Astrocyte (in vitro differentiated cells and primary cell): Measurements from ENCODE around the gene PIGZ. TPM values are rescaled to one million over a fixed set of nuclear protein-coding genes. Genes with fewer than 3 reads are reported as not detected.

Experiments used
- DNase-seq: peaks from one replicate; pipeline ENCODE4 v3.0.0-alpha.2; 2010; ENCODE audit warnings: low read depth
- FAIRE-seq: peaks from 2 replicates; lab custom pipeline; 2011; peaks lifted over from hg19 to GRCh38; lab: Jason Lieb, UNC
- H2AFZ ChIP-seq: 2 replicates; pipeline ENCODE4 v1.6.0; 2012; ENCODE audit warnings: low read depth, low read length, inconsistent platforms
- H3K27ac ChIP-seq: 2 replicates; pipeline ENCODE4 v1.5.1; 2011; ENCODE audit warnings: low read depth, low read length, inconsistent platforms
- H3K27me3 ChIP-seq: 2 replicates; pipeline ENCODE4 v1.6.0; 2011; ENCODE audit warnings: low read length, inconsistent platforms; ENCODE audit not compliant: insufficient read depth
- H3K36me3 ChIP-seq: 2 replicates; pipeline ENCODE4 v1.5.1; 2011; ENCODE audit warnings: low read length, inconsistent platforms; ENCODE audit not compliant: insufficient read depth
- H3K4me1 ChIP-seq: 2 replicates; pipeline ENCODE4 v1.5.1; 2011; ENCODE audit warnings: low read length, inconsistent platforms; ENCODE audit not compliant: insufficient read depth
- H3K4me2 ChIP-seq: 2 replicates; pipeline ENCODE4 v1.6.0; 2012; ENCODE audit warnings: low read length, inconsistent platforms
- H3K4me3 ChIP-seq: 2 replicates; pipeline ENCODE4 v1.5.1; 2011; ENCODE audit warnings: low read depth, mild to moderate bottlenecking, low read length, inconsistent platforms; ENCODE audit not compliant: insufficient read depth
- H3K79me2 ChIP-seq: 2 replicates; pipeline ENCODE4 v1.6.0; 2012; ENCODE audit warnings: mild to moderate bottlenecking, low read length, inconsistent platforms; ENCODE audit not compliant: insufficient read depth
- H3K9ac ChIP-seq: 2 replicates; pipeline ENCODE4 v1.6.0; 2012; ENCODE audit warnings: mild to moderate bottlenecking, low read length, inconsistent platforms
- H3K9me3 ChIP-seq: 2 replicates; pipeline ENCODE4 v1.5.1; 2012; ENCODE audit warnings: low read depth, mild to moderate bottlenecking, low read length, inconsistent platforms; ENCODE audit not compliant: insufficient read depth
- H4K20me1 ChIP-seq: 2 replicates; pipeline ENCODE4 v1.6.0; 2012; ENCODE audit warnings: low read length, inconsistent platforms; ENCODE audit not compliant: insufficient read depth
- H3K27ac Mint-ChIP-seq: one replicate; pipeline ENCODE4 v1.8.0; 2021; ENCODE audit warnings: mild to moderate bottlenecking, mixed read lengths; ENCODE audit not compliant: unreplicated experiment
- H3K27me3 Mint-ChIP-seq: one replicate; pipeline ENCODE4 v1.8.0; 2021; ENCODE audit warnings: low read depth, mixed read lengths; ENCODE audit not compliant: unreplicated experiment
- H3K36me3 Mint-ChIP-seq: one replicate; pipeline ENCODE4 v1.8.0; 2021; ENCODE audit warnings: low read depth, mixed read lengths; ENCODE audit not compliant: unreplicated experiment
- H3K4me1 Mint-ChIP-seq: one replicate; pipeline ENCODE4 v1.8.0; 2021; ENCODE audit warnings: low read depth, mixed read lengths; ENCODE audit not compliant: unreplicated experiment
- H3K4me3 Mint-ChIP-seq: one replicate; pipeline ENCODE4 v1.8.0; 2021; ENCODE audit warnings: mild to moderate bottlenecking, moderate library complexity, mixed read lengths; ENCODE audit not compliant: unreplicated experiment
- H3K9me3 Mint-ChIP-seq: one replicate; pipeline ENCODE4 v1.8.0; 2021; ENCODE audit warnings: mild to moderate bottlenecking, mixed read lengths; ENCODE audit not compliant: unreplicated experiment
- EZH2 ChIP-seq: IDR thresholded peaks from 2 replicates; pipeline ENCODE4 v1.6.1; 2012; ENCODE audit warnings: mild to moderate bottlenecking, low read length, inconsistent platforms; ENCODE audit not compliant: insufficient read depth
- total RNA-seq: library from RNA; stranded (reverse); gene quantifications from 2 replicates; pipeline ENCODE4 v1.2.1, GENCODE V29; 2021
- TF ChIP-seq, protein P1 (sequence below): IDR thresholded peaks from 2 replicates; pipeline ENCODE4 v1.5.1; 2011; ENCODE audit warnings: low read depth, mild to moderate bottlenecking, inconsistent platforms, low read length, moderate library complexity; ENCODE audit not compliant: insufficient read depth

The PIGZ gene
- total RNA-seq, 1 donor from 2014 or later, result 0.54 TPM

- no peaks in the 10 kb centered on the region for H3K27me3 Mint-ChIP-seq
- no peaks in the 10 kb centered on the region for H3K27me3 ChIP-seq
- peaks cover 5% of the 10 kb centered on the region for H3K9me3 Mint-ChIP-seq
- DNase-seq (no peak), FAIRE-seq (no peak)
- no peak overlapping the region for H3K9ac ChIP-seq
- H3K4me3 Mint-ChIP-seq, result no peak overlapping the region
- no peak overlapping the region for H2AFZ ChIP-seq
- H3K36me3 Mint-ChIP-seq, result peaks cover 20% of the 10 kb centered on the region
- no peaks in the 10 kb centered on the region for H3K4me1 Mint-ChIP-seq
- H4K20me1 ChIP-seq, result no peaks in the 10 kb centered on the region
- no peak overlapping the region for H3K27ac ChIP-seq
- H3K4me1 ChIP-seq, result no peaks in the 10 kb centered on the region
- no peak for TF ChIP-seq EZH2
- TF ChIP-seq, protein P1, sequence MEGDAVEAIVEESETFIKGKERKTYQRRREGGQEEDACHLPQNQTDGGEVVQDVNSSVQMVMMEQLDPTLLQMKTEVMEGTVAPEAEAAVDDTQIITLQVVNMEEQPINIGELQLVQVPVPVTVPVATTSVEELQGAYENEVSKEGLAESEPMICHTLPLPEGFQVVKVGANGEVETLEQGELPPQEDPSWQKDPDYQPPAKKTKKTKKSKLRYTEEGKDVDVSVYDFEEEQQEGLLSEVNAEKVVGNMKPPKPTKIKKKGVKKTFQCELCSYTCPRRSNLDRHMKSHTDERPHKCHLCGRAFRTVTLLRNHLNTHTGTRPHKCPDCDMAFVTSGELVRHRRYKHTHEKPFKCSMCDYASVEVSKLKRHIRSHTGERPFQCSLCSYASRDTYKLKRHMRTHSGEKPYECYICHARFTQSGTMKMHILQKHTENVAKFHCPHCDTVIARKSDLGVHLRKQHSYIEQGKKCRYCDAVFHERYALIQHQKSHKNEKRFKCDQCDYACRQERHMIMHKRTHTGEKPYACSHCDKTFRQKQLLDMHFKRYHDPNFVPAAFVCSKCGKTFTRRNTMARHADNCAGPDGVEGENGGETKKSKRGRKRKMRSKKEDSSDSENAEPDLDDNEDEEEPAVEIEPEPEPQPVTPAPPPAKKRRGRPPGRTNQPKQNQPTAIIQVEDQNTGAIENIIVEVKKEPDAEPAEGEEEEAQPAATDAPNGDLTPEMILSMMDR, result no peak
- peaks cover 7% of the 10 kb centered on the region for H3K36me3 ChIP-seq
- H3K4me2 ChIP-seq, result no peak overlapping the region
- H3K27ac Mint-ChIP-seq, result no peak overlapping the region
- no peaks in the 10 kb centered on the region for H3K79me2 ChIP-seq
- no peak overlapping the region for H3K4me3 ChIP-seq
- no peaks in the 10 kb centered on the region for H3K9me3 ChIP-seq
These were observed 51.6 kb downstream of the PIGZ start for GRCh38 chr3:196916995-196917394.

DNA sequence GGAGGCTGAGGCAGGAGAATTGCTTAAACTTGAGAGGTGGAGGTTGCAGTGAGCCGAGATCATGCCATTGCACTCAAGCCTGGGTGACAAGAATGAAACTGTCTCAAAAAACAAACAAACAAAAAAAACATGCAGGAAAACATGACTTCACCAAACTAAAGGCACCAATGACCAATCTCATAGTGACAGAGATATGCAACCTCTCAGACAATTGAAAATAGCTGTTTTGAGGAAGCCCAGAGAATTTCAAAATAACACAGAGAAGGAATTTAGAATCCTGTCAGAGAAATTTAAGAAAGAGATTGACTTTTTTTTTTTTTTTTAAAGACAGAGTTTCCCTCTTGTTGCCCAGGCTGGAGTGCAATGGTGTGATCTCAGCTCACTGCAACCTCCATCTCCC lies 52.4 kb downstream of the PIGZ start:
- Mint-ChIP-seq H3K9me3 (peaks cover 5% of the 10 kb centered on the region), H3K36me3 (peaks cover 23% of the 10 kb centered on the region), H3K27ac (no peak overlapping the region), H3K4me3 (no peak overlapping the region), H3K27me3 (no peaks in the 10 kb centered on the region), H3K4me1 (no peaks in the 10 kb centered on the region)
- no peaks in the 10 kb centered on the region for H4K20me1 ChIP-seq
- peaks cover 7% of the 10 kb centered on the region for H3K36me3 ChIP-seq
- no peak for FAIRE-seq
- no peak overlapping the region for H3K9ac ChIP-seq
- no peak overlapping the region for H3K4me3 ChIP-seq
- H2AFZ ChIP-seq, result no peak overlapping the region
- H3K27me3 ChIP-seq, result no peaks in the 10 kb centered on the region
- no peaks in the 10 kb centered on the region for H3K9me3 ChIP-seq
- no peak overlapping the region for H3K27ac ChIP-seq
- H3K4me2 ChIP-seq, result no peak overlapping the region
- no peaks in the 10 kb centered on the region for H3K79me2 ChIP-seq
- DNase-seq, result no peak
- no peaks in the 10 kb centered on the region for H3K4me1 ChIP-seq
- TF ChIP-seq, protein P1, result no peak
- no peak for TF ChIP-seq EZH2

GRCh38 chr3:196915375-196915774 lies 53.3 kb downstream of the PIGZ start:
- no peaks in the 10 kb centered on the region for H3K79me2 ChIP-seq
- no peaks in the 10 kb centered on the region for H3K4me1 ChIP-seq
- no peaks in the 10 kb centered on the region for H3K9me3 ChIP-seq
- no peak for FAIRE-seq
- H3K9me3 Mint-ChIP-seq, result peaks cover 5% of the 10 kb centered on the region
- no peak overlapping the region for H3K4me3 ChIP-seq
- no peak overlapping the region for H3K4me3 Mint-ChIP-seq
- no peaks in the 10 kb centered on the region for H4K20me1 ChIP-seq
- no peak overlapping the region for H3K27ac Mint-ChIP-seq
- H3K9ac ChIP-seq, result no peak overlapping the region
- no peaks in the 10 kb centered on the region for H3K4me1 Mint-ChIP-seq
- peaks cover 7% of the 10 kb centered on the region for H3K36me3 ChIP-seq
- H3K4me2 ChIP-seq, result no peak overlapping the region
- H2AFZ ChIP-seq, result no peak overlapping the region
- no peak for DNase-seq
- H3K27ac ChIP-seq, result no peak overlapping the region
- no peaks in the 10 kb centered on the region for H3K27me3 ChIP-seq
- peaks cover 27% of the 10 kb centered on the region for H3K36me3 Mint-ChIP-seq
- no peak for TF ChIP-seq EZH2
- TF ChIP-seq, protein P1, result no peak
- no peaks in the 10 kb centered on the region for H3K27me3 Mint-ChIP-seq
